PFSK-1 (cell line): ENCODE measurements around the gene EBF4.

ENCODE experiments used
- FOXP2 ChIP-seq: optimal IDR thresholded peaks from 2 replicates; pipeline ENCODE3; 2011; ENCODE audit warnings: borderline replicate concordance, control low read depth, inconsistent platforms; ENCODE audit not compliant: insufficient read depth; ENCODE audit errors: extremely low read length, extremely low read depth
- POLR2AphosphoS5 ChIP-seq: IDR thresholded peaks from 2 replicates; pipeline ENCODE4 v1.6.1; 2012; ENCODE audit warnings: low read depth, mild to moderate bottlenecking, control low read depth, low read length, moderate library complexity
- SIN3A ChIP-seq: IDR thresholded peaks from 2 replicates; pipeline ENCODE4 v1.6.1; 2012; ENCODE audit warnings: mild to moderate bottlenecking, low read length, moderate library complexity, borderline replicate concordance; ENCODE audit not compliant: insufficient read depth
- TAF1 ChIP-seq: IDR thresholded peaks from 2 replicates; pipeline ENCODE4 v1.6.1; 2012; ENCODE audit warnings: low read length, control low read depth, borderline replicate concordance; ENCODE audit not compliant: insufficient read depth
- TF ChIP-seq, protein P1 (sequence below), 2 experiments: IDR thresholded peaks; 2 replicates each; pipeline versions ENCODE4 v1.6.1 to v1.8.0; 2011 to 2012; ENCODE audit warnings: low read depth in 2 of 2, low read length in 2 of 2, control low read depth in 1 of 2, inconsistent platforms in 1 of 2, mild to moderate bottlenecking in 1 of 2, moderate library complexity in 1 of 2; ENCODE audit not compliant: insufficient read depth in 1 of 2

DNA sequence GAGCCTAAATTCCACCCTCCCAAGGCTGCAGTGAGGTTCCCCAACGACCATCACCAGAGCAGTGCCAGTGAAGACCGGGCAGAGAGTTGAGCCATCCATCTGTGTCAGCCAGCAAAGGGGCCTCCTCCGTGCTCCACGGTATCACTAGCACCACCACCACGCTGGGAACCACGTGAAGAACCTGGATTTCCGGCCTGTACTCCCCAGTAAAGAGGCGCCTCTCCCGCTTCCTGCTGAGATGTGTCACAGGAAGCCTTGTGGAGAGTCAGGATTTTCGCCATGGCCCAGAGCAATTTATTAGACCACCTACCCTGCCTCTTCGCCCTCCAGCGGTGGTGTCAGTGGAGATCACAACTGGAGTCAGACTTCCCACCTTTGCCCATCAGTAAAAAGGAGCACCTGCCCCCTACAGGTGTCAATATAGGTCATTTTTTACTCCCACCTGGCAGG lies 79.1 kb downstream of the EBF4 start:
- no peak for TF ChIP-seq POLR2AphosphoS5
- TF ChIP-seq, protein P1, sequence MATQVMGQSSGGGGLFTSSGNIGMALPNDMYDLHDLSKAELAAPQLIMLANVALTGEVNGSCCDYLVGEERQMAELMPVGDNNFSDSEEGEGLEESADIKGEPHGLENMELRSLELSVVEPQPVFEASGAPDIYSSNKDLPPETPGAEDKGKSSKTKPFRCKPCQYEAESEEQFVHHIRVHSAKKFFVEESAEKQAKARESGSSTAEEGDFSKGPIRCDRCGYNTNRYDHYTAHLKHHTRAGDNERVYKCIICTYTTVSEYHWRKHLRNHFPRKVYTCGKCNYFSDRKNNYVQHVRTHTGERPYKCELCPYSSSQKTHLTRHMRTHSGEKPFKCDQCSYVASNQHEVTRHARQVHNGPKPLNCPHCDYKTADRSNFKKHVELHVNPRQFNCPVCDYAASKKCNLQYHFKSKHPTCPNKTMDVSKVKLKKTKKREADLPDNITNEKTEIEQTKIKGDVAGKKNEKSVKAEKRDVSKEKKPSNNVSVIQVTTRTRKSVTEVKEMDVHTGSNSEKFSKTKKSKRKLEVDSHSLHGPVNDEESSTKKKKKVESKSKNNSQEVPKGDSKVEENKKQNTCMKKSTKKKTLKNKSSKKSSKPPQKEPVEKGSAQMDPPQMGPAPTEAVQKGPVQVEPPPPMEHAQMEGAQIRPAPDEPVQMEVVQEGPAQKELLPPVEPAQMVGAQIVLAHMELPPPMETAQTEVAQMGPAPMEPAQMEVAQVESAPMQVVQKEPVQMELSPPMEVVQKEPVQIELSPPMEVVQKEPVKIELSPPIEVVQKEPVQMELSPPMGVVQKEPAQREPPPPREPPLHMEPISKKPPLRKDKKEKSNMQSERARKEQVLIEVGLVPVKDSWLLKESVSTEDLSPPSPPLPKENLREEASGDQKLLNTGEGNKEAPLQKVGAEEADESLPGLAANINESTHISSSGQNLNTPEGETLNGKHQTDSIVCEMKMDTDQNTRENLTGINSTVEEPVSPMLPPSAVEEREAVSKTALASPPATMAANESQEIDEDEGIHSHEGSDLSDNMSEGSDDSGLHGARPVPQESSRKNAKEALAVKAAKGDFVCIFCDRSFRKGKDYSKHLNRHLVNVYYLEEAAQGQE (IDR thresholded peaks at IDR 0.05; ENCODE audit: insufficient read depth in 1 of 2, low read depth in 2 of 2, low read length in 2 of 2): no peak
- TF ChIP-seq TAF1: no peak
- TF ChIP-seq FOXP2: peak; percentile 15
- peak; percentile 69; the same call in 1 of the 2 replicates for TF ChIP-seq SIN3A
